Vagina (tissue), 2 donors: Measurements from ENCODE around the gene OPHN1.

Experiments
- POLR2A ChIP-seq, 2 donors: fragments of 450-650 bp; IDR thresholded peaks; one replicate each; pipeline ENCODE4 v1.6.1; 2017; ENCODE audit warnings: antibody characterized with exemption in 2 of 2, mild to moderate bottlenecking in 2 of 2, moderate library complexity in 2 of 2
- POLR2AphosphoS5 ChIP-seq, 2 donors: sonication (generic); formaldehyde crosslinking; IDR thresholded peaks; one replicate each; pipeline ENCODE4 v1.9.0; 2017; ENCODE audit warnings: antibody characterized with exemption in 2 of 2, mild to moderate bottlenecking in 2 of 2, low read depth in 1 of 2; ENCODE audit not compliant: insufficient read depth in 1 of 2
- TF ChIP-seq, protein P1 (sequence below), 3 experiments: fragments of 450-650 bp in 2 of 3; fragments of 200-600 bp in 1 of 3; sonication (generic) in 1 of 3; IDR thresholded peaks; one replicate each; pipeline ENCODE4 v1.5.1; 2017 to 2019; ENCODE audit warnings: antibody characterized with exemption in 3 of 3, mild to moderate bottlenecking in 2 of 3, moderate library complexity in 2 of 3

DNA sequence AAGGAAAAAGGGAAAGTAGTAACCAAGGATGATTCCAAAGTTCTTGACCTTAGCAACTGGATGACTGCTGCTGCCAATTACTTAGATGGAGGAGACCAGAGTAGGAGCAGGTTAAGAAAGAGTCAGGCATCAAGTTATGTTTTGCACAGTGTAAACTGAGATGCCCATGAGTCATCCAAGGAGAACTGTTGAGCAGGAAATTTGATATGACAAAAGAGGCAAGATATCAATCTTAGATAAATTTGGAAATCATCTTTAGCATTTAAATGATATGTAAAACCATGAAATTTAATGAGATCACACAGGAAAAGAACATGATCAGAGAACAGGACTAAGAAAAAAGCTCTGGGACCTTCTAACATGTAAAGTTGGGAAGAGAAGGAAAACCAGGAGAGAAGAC is 361.3 kb downstream of the OPHN1 start:
- TF ChIP-seq POLR2AphosphoS5 (IDR thresholded peaks at IDR 0.05; ENCODE audit: insufficient read depth in 1 of 2, low read depth in 1 of 2) = no peak
- TF ChIP-seq, protein P1, sequence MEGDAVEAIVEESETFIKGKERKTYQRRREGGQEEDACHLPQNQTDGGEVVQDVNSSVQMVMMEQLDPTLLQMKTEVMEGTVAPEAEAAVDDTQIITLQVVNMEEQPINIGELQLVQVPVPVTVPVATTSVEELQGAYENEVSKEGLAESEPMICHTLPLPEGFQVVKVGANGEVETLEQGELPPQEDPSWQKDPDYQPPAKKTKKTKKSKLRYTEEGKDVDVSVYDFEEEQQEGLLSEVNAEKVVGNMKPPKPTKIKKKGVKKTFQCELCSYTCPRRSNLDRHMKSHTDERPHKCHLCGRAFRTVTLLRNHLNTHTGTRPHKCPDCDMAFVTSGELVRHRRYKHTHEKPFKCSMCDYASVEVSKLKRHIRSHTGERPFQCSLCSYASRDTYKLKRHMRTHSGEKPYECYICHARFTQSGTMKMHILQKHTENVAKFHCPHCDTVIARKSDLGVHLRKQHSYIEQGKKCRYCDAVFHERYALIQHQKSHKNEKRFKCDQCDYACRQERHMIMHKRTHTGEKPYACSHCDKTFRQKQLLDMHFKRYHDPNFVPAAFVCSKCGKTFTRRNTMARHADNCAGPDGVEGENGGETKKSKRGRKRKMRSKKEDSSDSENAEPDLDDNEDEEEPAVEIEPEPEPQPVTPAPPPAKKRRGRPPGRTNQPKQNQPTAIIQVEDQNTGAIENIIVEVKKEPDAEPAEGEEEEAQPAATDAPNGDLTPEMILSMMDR (IDR thresholded peaks at IDR 0.05) = no peak
- TF ChIP-seq POLR2A (IDR thresholded peaks at IDR 0.05) = no peak
